ENCODE measurements around the gene CTXN1. TPM values are rescaled to one million over a fixed set of nuclear protein-coding genes. Genes with fewer than 3 reads are reported as not detected.
"Not testable (repeated sequence)": the region's sequence is repeated elsewhere in the genome, so short reads cannot be mapped to it uniquely, and the experiment has no call there.

CTXN1 gene
- total RNA-seq, 4 donors from 2014 or later, result 1.6 to 2.5 (median 2.4) TPM; not detected in 1

GRCh38 chr19:7965259-7965841 is 39.4 kb upstream of the CTXN1 start:
- no peak for TF ChIP-seq POLR2A (IDR thresholded peaks at IDR 0.05)
- TF ChIP-seq CTCF (IDR thresholded peaks at IDR 0.05), result no peak
- H3K27me3 ChIP-seq, result no peaks in the 10 kb centered on the region
- no peaks in the 10 kb centered on the region for H3K4me1 ChIP-seq
- H3K36me3 ChIP-seq, result peaks cover 0 to 91% (median 0%) of the 10 kb centered on the region in 3 donors
- DNase-seq, result no peak
- H3K9me3 ChIP-seq, result no peaks in the 10 kb centered on the region
- no peak overlapping the region for H3K27ac ChIP-seq
- H3K4me3 ChIP-seq, result no peak overlapping the region

- peaks cover 0 to 75% (median 0%) of the 10 kb centered on the region in 3 donors for H3K36me3 ChIP-seq
- no peaks in the 10 kb centered on the region for H3K27me3 ChIP-seq
- H3K4me3 ChIP-seq, result no peak overlapping the region
- TF ChIP-seq POLR2A (IDR thresholded peaks at IDR 0.05) (no peak), CTCF (IDR thresholded peaks at IDR 0.05) (no peak)
- H3K4me1 ChIP-seq, result no peaks in the 10 kb centered on the region
- no peak for DNase-seq
- no peak overlapping the region for H3K27ac ChIP-seq
- no peaks in the 10 kb centered on the region for H3K9me3 ChIP-seq
Observed at GRCh38 chr19:7963566-7963965, 37.6 kb upstream of the CTXN1 start.

- H3K4me3 ChIP-seq, result no peak overlapping the region
- H3K27ac ChIP-seq, result no peak overlapping the region
- peaks cover 0 to 74% (median 0%) of the 10 kb centered on the region in 3 donors for H3K36me3 ChIP-seq
- no peak for DNase-seq
- TF ChIP-seq CTCF (IDR thresholded peaks at IDR 0.05) (no peak), POLR2A (IDR thresholded peaks at IDR 0.05) (no peak)
- H3K9me3 ChIP-seq, result no peaks in the 10 kb centered on the region
- no peaks in the 10 kb centered on the region for H3K27me3 ChIP-seq
- no peaks in the 10 kb centered on the region for H3K4me1 ChIP-seq
Observed at GRCh38 chr19:7962644-7963268, 36.8 kb upstream of the CTXN1 start.

GRCh38 chr19:7961920-7962626 is 36.1 kb upstream of the CTXN1 start:
- no peaks in the 10 kb centered on the region for H3K4me1 ChIP-seq
- no peak overlapping the region for H3K27ac ChIP-seq
- no peak for TF ChIP-seq CTCF (IDR thresholded peaks at IDR 0.05)
- no peak for TF ChIP-seq POLR2A (IDR thresholded peaks at IDR 0.05)
- H3K4me3 ChIP-seq, result no peak overlapping the region
- DNase-seq, result no peak
- H3K27me3 ChIP-seq, result no peaks in the 10 kb centered on the region
- H3K9me3 ChIP-seq, result no peaks in the 10 kb centered on the region
- peaks cover 0 to 68% (median 0%) of the 10 kb centered on the region in 3 donors for H3K36me3 ChIP-seq

GRCh38 chr19:7961082-7961481 is 35.1 kb upstream of the CTXN1 start:
- DNase-seq, H3K4me1 ChIP-seq, H3K27me3 ChIP-seq, H3K9me3 ChIP-seq, H3K27ac ChIP-seq, H3K4me3 ChIP-seq: not testable (repeated sequence)
- H3K36me3 ChIP-seq, result peaks cover 0 to 58% (median 0%) of the 10 kb centered on the region in 3 donors

GRCh38 chr19:7959211-7959610 is 33.3 kb upstream of the CTXN1 start:
- Histone ChIP-seq H3K27me3 (no peaks in the 10 kb centered on the region), H3K9me3 (no peaks in the 10 kb centered on the region), H3K4me3 (no peak overlapping the region), H3K4me1 (no peaks in the 10 kb centered on the region), H3K27ac (no peak overlapping the region), H3K36me3 (peaks cover 0 to 42% (median 0%) of the 10 kb centered on the region in 3 donors)
- TF ChIP-seq POLR2A (IDR thresholded peaks at IDR 0.05), result no peak
- no peak for TF ChIP-seq CTCF (IDR thresholded peaks at IDR 0.05)
- no peak for DNase-seq
